Measurements from ENCODE around the gene PLA2G4E.

Gene PLA2G4E

DNA sequence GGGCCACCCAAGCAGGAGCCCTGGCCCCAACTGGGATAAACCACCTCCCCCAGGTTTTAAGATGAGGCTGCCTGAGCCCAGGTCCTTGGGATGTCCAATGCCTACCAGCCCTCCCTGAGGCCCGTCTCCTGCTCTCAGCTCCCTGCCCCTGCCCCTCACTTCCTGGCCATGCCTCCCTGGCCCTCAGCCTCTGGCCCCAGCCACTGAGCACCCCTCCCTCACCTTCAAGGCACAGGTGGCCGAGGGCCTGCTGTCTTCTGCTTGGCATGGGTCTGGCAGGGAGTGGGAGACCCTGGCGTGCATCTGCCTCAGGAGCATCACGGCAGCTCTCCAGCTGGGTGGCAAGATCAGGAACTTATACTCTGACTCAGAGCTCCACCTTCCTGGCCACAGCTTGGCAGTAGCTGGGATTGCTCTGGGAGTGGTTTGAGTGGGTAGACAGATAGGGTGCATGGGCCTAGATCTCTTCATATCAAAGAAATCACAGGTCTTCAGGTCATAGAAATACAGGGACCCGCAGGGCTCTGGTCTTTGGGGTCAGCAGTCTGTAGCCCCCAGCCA lies at the start of gene PLA2G4E:
PLA2G4E (minus strand) TSS at position 330 of the 561 bp plus-strand sequence; CDS start at position 318, 12 bp downstream.
- POLR2A ChIA-PET = no interaction called here
- no peak within 1 kb of the TSS for H3K4me3 ChIP-seq (ENCODE audit: low read depth, low read length)
- CTCF ChIA-PET = interaction anchor here (1.8 kb wide), 1 partner anchor 31 kb away, joined by 4 read pairs; no protein-coding TSS in a partner anchor
- no peak for TF ChIP-seq CTCF (IDR thresholded peaks at IDR 0.05; ENCODE audit: insufficient read depth, low read length, missing control alignments)
- no peak for DNase-seq (ENCODE audit: low read depth, low spot score)

DNA sequence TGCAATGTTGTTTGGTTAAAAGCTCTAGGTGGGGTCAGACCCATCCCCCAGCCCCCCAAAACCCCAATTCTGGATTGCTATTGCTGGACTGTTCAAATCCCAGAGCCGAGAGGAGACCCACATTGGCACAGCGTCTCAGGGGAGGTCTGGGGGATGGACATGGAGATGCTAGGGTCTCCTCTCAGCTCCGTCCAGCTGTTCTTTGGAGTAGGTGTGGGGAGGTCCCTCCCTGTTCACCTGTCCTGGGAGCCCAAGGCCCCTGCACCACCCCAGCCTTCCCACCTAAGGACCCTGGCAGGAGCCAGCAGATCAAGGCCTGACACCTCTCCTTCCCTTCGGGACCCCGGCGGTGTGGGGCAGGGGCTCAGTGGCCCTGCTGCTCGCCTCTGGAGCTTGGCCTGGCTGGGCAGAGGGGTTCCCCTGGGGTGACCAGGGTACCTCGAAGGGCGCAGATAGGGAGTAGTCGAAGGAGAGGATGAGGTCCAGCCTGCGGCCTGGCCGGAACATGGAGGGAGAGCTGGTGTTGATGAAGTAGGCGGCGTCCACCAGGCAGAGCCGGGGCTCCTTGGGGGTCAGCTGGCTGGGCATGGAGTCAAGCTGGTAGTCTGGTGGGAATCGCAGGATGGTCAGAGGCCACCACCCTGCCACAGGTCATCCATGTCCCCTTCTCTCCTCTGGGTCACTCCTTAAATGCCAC lies 49.6 kb upstream of the PLA2G4E start:
- POLR2A ChIA-PET = no interaction called here
- CTCF ChIA-PET = interaction anchor here (1.8 to 14.8 kb wide), 3 partner anchors 10 to 66 kb away, joined by 8 to 186 read pairs (median 142); no protein-coding TSS in a partner anchor
- TF ChIP-seq CTCF (IDR thresholded peaks at IDR 0.05; ENCODE audit: insufficient read depth, low read length, missing control alignments) = no peak
- DNase-seq (ENCODE audit: low read depth, low spot score) = no peak
- H3K4me3 ChIP-seq (ENCODE audit: low read depth, low read length) = no peak overlapping the region

DNA sequence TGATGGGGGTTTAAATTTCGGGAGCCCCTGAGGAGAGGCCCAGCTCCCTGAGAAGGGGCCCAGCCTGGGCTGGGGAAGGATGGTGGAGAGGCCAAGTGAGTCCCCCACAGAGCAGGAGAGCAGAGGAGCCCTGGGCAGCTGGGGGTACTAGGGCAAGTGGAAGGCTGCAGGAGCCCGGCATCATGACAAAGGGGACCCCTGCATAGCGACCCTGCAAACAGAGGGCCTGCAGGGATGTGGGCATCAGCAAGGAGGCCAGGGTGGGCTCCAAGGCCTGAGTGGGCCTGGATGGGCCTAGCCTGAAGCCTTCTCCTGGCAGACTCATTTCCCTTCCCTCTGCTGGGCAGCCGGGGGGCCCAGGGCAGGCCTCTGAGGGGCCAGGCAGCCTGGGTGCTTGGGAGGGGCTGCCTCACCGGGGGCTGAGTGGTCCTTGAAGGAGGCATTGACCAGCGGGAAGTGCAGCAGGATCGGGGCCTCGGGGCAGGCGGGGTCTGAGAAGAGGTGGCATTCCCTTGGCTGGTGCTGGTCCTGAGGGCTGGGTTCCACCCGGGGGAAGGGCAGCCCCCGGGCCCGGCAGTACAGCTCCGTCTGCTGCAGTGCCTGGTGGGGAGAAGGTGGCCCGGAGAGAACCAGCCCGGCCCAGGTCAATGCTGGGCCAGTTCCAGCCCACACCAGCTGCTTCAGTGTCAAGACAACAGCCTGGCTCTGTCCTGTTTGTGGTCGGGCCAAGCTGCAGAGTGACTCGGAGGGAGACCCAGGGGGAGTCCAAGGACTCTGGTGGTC lies 48.8 kb upstream of the PLA2G4E start:
- ChIA-PET CTCF (interaction anchor here (1.1 to 14.8 kb wide), 6 partner anchors 9 to 315 kb away, joined by 3 to 186 read pairs (median 8); no protein-coding TSS in a partner anchor), POLR2A (no interaction called here)

GRCh38 chr15:42069025-42069424 lies 48.2 kb upstream of the PLA2G4E start:
- CTCF ChIA-PET = interaction anchor here (0.7 to 14.8 kb wide), 6 partner anchors 9 to 403 kb away, joined by 3 to 186 read pairs (median 6); no protein-coding TSS in a partner anchor
- no peak for TF ChIP-seq CTCF (IDR thresholded peaks at IDR 0.05; ENCODE audit: insufficient read depth, low read length, missing control alignments)
- no peak overlapping the region for H3K4me3 ChIP-seq (ENCODE audit: low read depth, low read length)
- POLR2A ChIA-PET = no interaction called here
- no peak for DNase-seq (ENCODE audit: low read depth, low spot score)

More for the DNA sequence above, 48.8 kb upstream of the PLA2G4E start:
- no peak overlapping the region for H3K4me3 ChIP-seq (ENCODE audit: low read depth, low read length)
- TF ChIP-seq CTCF (IDR thresholded peaks at IDR 0.05; ENCODE audit: insufficient read depth, low read length, missing control alignments) = no peak
- no peak for DNase-seq (ENCODE audit: low read depth, low spot score)

GRCh38 chr15:42068601-42069000 lies 47.8 kb upstream of the PLA2G4E start:
- ChIA-PET CTCF (interaction anchor here (0.7 to 14.8 kb wide), 6 partner anchors 9 to 403 kb away, joined by 3 to 186 read pairs (median 6); no protein-coding TSS in a partner anchor), POLR2A (no interaction called here)
- TF ChIP-seq CTCF (IDR thresholded peaks at IDR 0.05; ENCODE audit: insufficient read depth, low read length, missing control alignments) = no peak
- no peak overlapping the region for H3K4me3 ChIP-seq (ENCODE audit: low read depth, low read length)
- DNase-seq (ENCODE audit: low read depth, low spot score) = no peak
